HG03095 (cell line): ENCODE measurements around the gene PKHD1.

ENCODE experiments used
- ATAC-seq: cut with Tn5 transposase; IDR thresholded peaks from one replicate; pipeline ENCODE4 v1.9.1; 2021; ENCODE audit warnings: moderate library complexity; ENCODE audit not compliant: unreplicated experiment

The PKHD1 gene

GRCh38 chr6:51737580-51738360 lies 349.6 kb downstream of the PKHD1 start:
- no peak for ATAC-seq

- ATAC-seq: no peak
Measured at GRCh38 chr6:51725155-51725554, 362.3 kb downstream of the PKHD1 start.

GRCh38 chr6:51720327-51720726 lies 367.1 kb downstream of the PKHD1 start:
- ATAC-seq: no peak

GRCh38 chr6:51719297-51719696 lies 368.1 kb downstream of the PKHD1 start:
- ATAC-seq: no peak

GRCh38 chr6:51718533-51718932 lies 368.9 kb downstream of the PKHD1 start:
- ATAC-seq: no peak

- ATAC-seq: no peak
Measured at GRCh38 chr6:51717477-51717876, 369.9 kb downstream of the PKHD1 start.

- no peak for ATAC-seq
Measured at GRCh38 chr6:51711876-51712275, 375.5 kb downstream of the PKHD1 start.

- no peak for ATAC-seq
Measured at GRCh38 chr6:51706086-51706485, 381.3 kb downstream of the PKHD1 start.

GRCh38 chr6:51704932-51705540 lies 382.4 kb downstream of the PKHD1 start:
- no peak for ATAC-seq

- ATAC-seq: no peak
Measured at GRCh38 chr6:51702851-51703250, 384.6 kb downstream of the PKHD1 start.

GRCh38 chr6:51684603-51685002 lies 402.8 kb downstream of the PKHD1 start:
- no peak for ATAC-seq

- ATAC-seq: no peak
Measured at GRCh38 chr6:51684038-51684437, 403.4 kb downstream of the PKHD1 start.

- peak; percentile 74 for ATAC-seq
Measured at GRCh38 chr6:51678905-51679620, 408.4 kb downstream of the PKHD1 start.

- no peak for ATAC-seq
Measured at GRCh38 chr6:51678274-51678673, 409.1 kb downstream of the PKHD1 start.

GRCh38 chr6:51675922-51676275 lies 411.5 kb downstream of the PKHD1 start:
- ATAC-seq: no peak

GRCh38 chr6:51675020-51675921 lies 412.1 kb downstream of the PKHD1 start:
- ATAC-seq: no peak

GRCh38 chr6:51663525-51663924 lies 423.9 kb downstream of the PKHD1 start:
- no peak for ATAC-seq

GRCh38 chr6:51660767-51661166 lies 426.6 kb downstream of the PKHD1 start:
- no peak for ATAC-seq

GRCh38 chr6:51657491-51657890 lies 429.9 kb downstream of the PKHD1 start:
- no peak for ATAC-seq

GRCh38 chr6:51655517-51655916 lies 431.9 kb downstream of the PKHD1 start:
- no peak for ATAC-seq

- ATAC-seq: no peak
Measured at GRCh38 chr6:51654647-51655046, 432.8 kb downstream of the PKHD1 start.
